AG04450 (cell line): Measurements from ENCODE around the gene DNAH1. TPM values are rescaled to one million over a fixed set of nuclear protein-coding genes. Genes with fewer than 3 reads are reported as not detected.

Experiments
- CTCF ChIA-PET: fragments of 300-600, 350-600 bp; formaldehyde crosslinking; extraction: SDS; loops from one replicate; lab custom pipeline; 2022; ENCODE audit warnings: antibody characterized with exemption, inconsistent platforms; lab: Charles Lee
- POLR2A ChIA-PET: fragments of 350-600 bp; formaldehyde crosslinking; extraction: SDS; loops from one replicate; lab custom pipeline; 2021; ENCODE audit warnings: antibody characterized with exemption, inconsistent platforms; lab: Yijun Ruan, JAX
- DNase-seq: peaks from one replicate; pipeline ENCODE4 v3.0.0-alpha.2; 2011; ENCODE audit warnings: low read depth, low spot score
- H3K27ac ChIP-seq: one replicate; pipeline ENCODE4 v1.5.1; 2012; ENCODE audit warnings: low read depth, low read length, control low read depth
- H3K27me3 ChIP-seq: one replicate; pipeline ENCODE4 v1.6.0; 2012; ENCODE audit warnings: low read length; ENCODE audit not compliant: control insufficient read depth, insufficient read depth
- H3K4me3 ChIP-seq: 2 replicates; pipeline ENCODE4 v1.5.1; 2011; ENCODE audit warnings: mild to moderate bottlenecking, low read depth, low read length, control low read depth
- H3K9me3 ChIP-seq: 2 replicates; pipeline ENCODE4 v1.5.1; 2012; ENCODE audit warnings: low read length; ENCODE audit not compliant: control insufficient read depth, insufficient read depth
- CTCF ChIP-seq: IDR thresholded peaks from 2 replicates; pipeline ENCODE4 v1.5.1; 2011; ENCODE audit warnings: low read depth, low read length, control low read depth, inconsistent platforms
- polyA plus RNA-seq: library from polyadenylated mRNA; depleted of rRNA; stranded (reverse); fragments of >200 nt; gene quantifications from 2 replicates; pipeline ENCODE4 v1.2.3, GENCODE V29; 2011

Gene DNAH1
- polyA plus RNA-seq, 1 experiment = 1.4 TPM

- no peak for DNase-seq
Observed at GRCh38 chr3:52327486-52328290, 11.6 kb downstream of the DNAH1 start.

GRCh38 chr3:52328536-52329080 lies 12.5 kb downstream of the DNAH1 start:
- TF ChIP-seq CTCF = no peak
- H3K27me3 ChIP-seq = peaks cover 1% of the 10 kb centered on the region
- no peak overlapping the region for H3K27ac ChIP-seq
- no peak overlapping the region for H3K4me3 ChIP-seq
- DNase-seq = no peak
- no peaks in the 10 kb centered on the region for H3K9me3 ChIP-seq
- ChIA-PET POLR2A (no interaction called here), CTCF (interaction anchor here (0.6 to 2.1 kb wide), 2 partner anchors 11 to 109 kb away, joined by 3 to 14 read pairs; no protein-coding TSS in a partner anchor)

More at GRCh38 chr3:52327486-52328290, 11.6 kb downstream of the DNAH1 start:
- ChIA-PET POLR2A (no interaction called here), CTCF (interaction anchor here (0.6 to 2.1 kb wide), 2 partner anchors 12 to 108 kb away, joined by 3 to 14 read pairs; no protein-coding TSS in a partner anchor)
- Histone ChIP-seq H3K27me3 (peaks cover 2% of the 10 kb centered on the region), H3K27ac (no peak overlapping the region), H3K9me3 (no peaks in the 10 kb centered on the region), H3K4me3 (no peak overlapping the region)
- TF ChIP-seq CTCF = no peak

- ChIA-PET POLR2A (interaction anchor here (0.6 kb wide), 1 partner anchor 164 kb away, joined by 3 read pairs; no protein-coding TSS in a partner anchor), CTCF (interaction anchor here (0.7 to 1.1 kb wide), 3 partner anchors 9 to 986 kb away, joined by 3 to 5 read pairs (median 4); no protein-coding TSS in a partner anchor)
- no peak for TF ChIP-seq CTCF
- Histone ChIP-seq H3K27ac (no peak overlapping the region), H3K9me3 (no peaks in the 10 kb centered on the region), H3K4me3 (no peak overlapping the region), H3K27me3 (no peaks in the 10 kb centered on the region)
- no peak for DNase-seq
Observed at GRCh38 chr3:52330194-52330805, 14.2 kb downstream of the DNAH1 start.

GRCh38 chr3:52331091-52331490 lies 15.0 kb downstream of the DNAH1 start:
- CTCF ChIA-PET = interaction anchor here (1.0 kb wide), 1 partner anchor 8 kb away, joined by 5 read pairs; no protein-coding TSS in a partner anchor
- POLR2A ChIA-PET = no interaction called here

More at GRCh38 chr3:52331091-52331490, 15.0 kb downstream of the DNAH1 start:
- Histone ChIP-seq H3K27ac (no peak overlapping the region), H3K9me3 (no peaks in the 10 kb centered on the region), H3K27me3 (no peaks in the 10 kb centered on the region), H3K4me3 (no peak overlapping the region)
- no peak for TF ChIP-seq CTCF
- DNase-seq = no peak
